PC-3 (cell line): ENCODE results near the gene PID1. TPM values are rescaled to one million over a fixed set of nuclear protein-coding genes. Genes with fewer than 3 reads are reported as not detected.

ENCODE experiments used
- ATAC-seq: fragments of 200-7000 bp; cut with Tn5 transposase; 2 replicates; pipeline ENCODE4 v1.9.1; 2020; ENCODE audit warnings: mild to moderate bottlenecking, moderate library complexity
- BruUV-seq: library from RNA; stranded (reverse); fragments of 400-500 nt; replicated peaks from 2 replicates; lab custom pipeline; 2021; lab: Mats Ljungman, UMichigan
- CTCF ChIA-PET: fragments of 300-600 bp; sonication (Branson Sonifier 250); formaldehyde crosslinking; loops from one replicate; lab custom pipeline; 2022; ENCODE audit warnings: antibody characterized with exemption; lab: Charles Lee
- POLR2A ChIA-PET: fragments of 300-600 bp; sonication (Branson Sonifier 250); formaldehyde crosslinking; loops from one replicate; lab custom pipeline; 2022; ENCODE audit warnings: antibody characterized with exemption; ENCODE audit not compliant: unreplicated experiment; lab: Charles Lee
- DNase-seq: peaks from one replicate; pipeline ENCODE4 v3.0.0-alpha.2; 2015
- H2AFZ ChIP-seq: fragments of 300-600 bp; sonication (generic); 2 replicates; pipeline ENCODE4 v1.6.0; 2016; ENCODE audit warnings: antibody characterized with exemption, low read length
- H3F3A ChIP-seq: fragments of 300-600 bp; sonication (generic); one replicate; pipeline ENCODE4 v1.6.0; 2017; ENCODE audit warnings: antibody characterized with exemption, low read length, control low read depth, mild to moderate bottlenecking; ENCODE audit not compliant: unreplicated experiment
- H3K27ac ChIP-seq: fragments of 300-600 bp; sonication (generic); 2 replicates; pipeline ENCODE4 v1.5.1; 2016; ENCODE audit warnings: mild to moderate bottlenecking, low read length
- H3K27me3 ChIP-seq: fragments of 300-600 bp; sonication (generic); 2 replicates; pipeline ENCODE4 v1.6.1; 2016; ENCODE audit warnings: low read length, mixed read lengths
- H3K36me3 ChIP-seq: fragments of 300-600 bp; sonication (generic); 2 replicates; pipeline ENCODE4 v1.6.1; 2016; ENCODE audit warnings: low read depth, mixed run types, low read length, mixed read lengths
- H3K4me1 ChIP-seq: fragments of 300-600 bp; sonication (generic); 2 replicates; pipeline ENCODE4 v1.5.1; 2016; ENCODE audit warnings: low read length; ENCODE audit not compliant: insufficient read depth
- H3K4me2 ChIP-seq: fragments of 300-600 bp; sonication (generic); 2 replicates; pipeline ENCODE4 v1.6.0; 2016; ENCODE audit warnings: low read length
- H3K4me3 ChIP-seq: fragments of 300-600 bp; sonication (generic); 2 replicates; pipeline ENCODE4 v1.5.1; 2016; ENCODE audit warnings: mild to moderate bottlenecking, low read length, mixed read lengths
- H3K79me2 ChIP-seq: fragments of 300-600 bp; sonication (generic); 2 replicates; pipeline ENCODE4 v1.6.1; 2017; ENCODE audit warnings: low read length, mixed read lengths
- H3K9ac ChIP-seq: fragments of 300-600 bp; sonication (generic); 2 replicates; pipeline ENCODE4 v1.6.0; 2016; ENCODE audit warnings: mild to moderate bottlenecking, low read length
- H3K9me2 ChIP-seq: fragments of 300-600 bp; sonication (generic); replicated peaks from 2 replicates; pipeline ENCODE4 v1.6.1; 2016; ENCODE audit warnings: mixed run types, low read length, mixed read lengths
- H3K9me3 ChIP-seq: fragments of 300-600 bp; sonication (generic); 2 replicates; pipeline ENCODE4 v1.6.1; 2016; ENCODE audit warnings: low read length, mixed read lengths
- H4K20me1 ChIP-seq: fragments of 300-600 bp; sonication (generic); 2 replicates; pipeline ENCODE4 v1.6.1; 2016; ENCODE audit warnings: low read length, mixed read lengths
- EZH2 ChIP-seq: fragments of 300-600 bp; sonication (generic); IDR thresholded peaks from one replicate; pipeline ENCODE4 v1.6.1; 2017; ENCODE audit warnings: antibody characterized with exemption, mild to moderate bottlenecking, low read length; ENCODE audit not compliant: unreplicated experiment
- EZH2phosphoT487 ChIP-seq: fragments of 300-600 bp; sonication (generic); IDR thresholded peaks from 2 replicates; pipeline ENCODE4 v1.6.1; 2018; ENCODE audit warnings: mild to moderate bottlenecking, antibody characterized with exemption, low read length, borderline replicate concordance
- intact Hi-C: fragments of 100-400 bp; cut with micrococcal nuclease; formaldehyde crosslinking; loops from 2 replicates; pipeline ENCODE4 v1.9.0; 2023
- total RNA-seq: library from RNA; depleted of rRNA; stranded (reverse); fragments of >200 nt; gene quantifications from 2 replicates; pipeline ENCODE4 v1.2.3, GENCODE V29; 2014
- TF ChIP-seq, protein P1 (sequence below): fragments of 300-600 bp; sonication (generic); conservative IDR thresholded peaks from 2 replicates; pipeline ENCODE4 v1.5.1; 2017; ENCODE audit warnings: antibody characterized with exemption, low read depth, mild to moderate bottlenecking, low read length

Gene PID1
- total RNA-seq, 1 experiment from 2014 or later: 0.84 TPM

GRCh38 chr2:229037621-229038020 lies 233.5 kb downstream of the PID1 start:
- intact Hi-C loops: no loop called here
- Histone ChIP-seq H3K9me3 (no peaks in the 10 kb centered on the region), H3K4me1 (no peaks in the 10 kb centered on the region), H2AFZ (no peak overlapping the region), H3K36me3 (no peaks in the 10 kb centered on the region), H3K4me3 (no peak overlapping the region), H4K20me1 (no peaks in the 10 kb centered on the region), H3K9me2 (no peaks in the 10 kb centered on the region), H3K27ac (no peak overlapping the region), H3K27me3 (peaks cover 16% of the 10 kb centered on the region), H3K9ac (no peak overlapping the region), H3K4me2 (no peak overlapping the region), H3K79me2 (no peaks in the 10 kb centered on the region), H3F3A (no peaks in the 10 kb centered on the region)
- TF ChIP-seq EZH2 (no peak), EZH2phosphoT487 (no peak)
- TF ChIP-seq, protein P1, sequence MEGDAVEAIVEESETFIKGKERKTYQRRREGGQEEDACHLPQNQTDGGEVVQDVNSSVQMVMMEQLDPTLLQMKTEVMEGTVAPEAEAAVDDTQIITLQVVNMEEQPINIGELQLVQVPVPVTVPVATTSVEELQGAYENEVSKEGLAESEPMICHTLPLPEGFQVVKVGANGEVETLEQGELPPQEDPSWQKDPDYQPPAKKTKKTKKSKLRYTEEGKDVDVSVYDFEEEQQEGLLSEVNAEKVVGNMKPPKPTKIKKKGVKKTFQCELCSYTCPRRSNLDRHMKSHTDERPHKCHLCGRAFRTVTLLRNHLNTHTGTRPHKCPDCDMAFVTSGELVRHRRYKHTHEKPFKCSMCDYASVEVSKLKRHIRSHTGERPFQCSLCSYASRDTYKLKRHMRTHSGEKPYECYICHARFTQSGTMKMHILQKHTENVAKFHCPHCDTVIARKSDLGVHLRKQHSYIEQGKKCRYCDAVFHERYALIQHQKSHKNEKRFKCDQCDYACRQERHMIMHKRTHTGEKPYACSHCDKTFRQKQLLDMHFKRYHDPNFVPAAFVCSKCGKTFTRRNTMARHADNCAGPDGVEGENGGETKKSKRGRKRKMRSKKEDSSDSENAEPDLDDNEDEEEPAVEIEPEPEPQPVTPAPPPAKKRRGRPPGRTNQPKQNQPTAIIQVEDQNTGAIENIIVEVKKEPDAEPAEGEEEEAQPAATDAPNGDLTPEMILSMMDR: no peak
- ATAC-seq (no peak), DNase-seq (no peak)
- POLR2A ChIA-PET: no interaction called here
- CTCF ChIA-PET: no interaction called here
- BruUV-seq: no TSS peak

- peaks cover 17% of the 10 kb centered on the region for H3K27me3 ChIP-seq
- no peak overlapping the region for H2AFZ ChIP-seq
- H3K4me3 ChIP-seq: no peak overlapping the region
- no peak overlapping the region for H3K9ac ChIP-seq
- no peaks in the 10 kb centered on the region for H3K4me1 ChIP-seq
- H4K20me1 ChIP-seq: no peaks in the 10 kb centered on the region
- intact Hi-C loops: no loop called here
- no TSS peak for BruUV-seq
- no peaks in the 10 kb centered on the region for H3K79me2 ChIP-seq
- CTCF ChIA-PET: no interaction called here
- POLR2A ChIA-PET: no interaction called here
- TF ChIP-seq, protein P1: no peak
- TF ChIP-seq EZH2phosphoT487 (no peak), EZH2 (no peak)
- no peaks in the 10 kb centered on the region for H3K9me3 ChIP-seq
- H3K9me2 ChIP-seq: no peaks in the 10 kb centered on the region
- no peak overlapping the region for H3K4me2 ChIP-seq
- ATAC-seq: no peak
- no peaks in the 10 kb centered on the region for H3F3A ChIP-seq
- H3K36me3 ChIP-seq: no peaks in the 10 kb centered on the region
- no peak for DNase-seq
- H3K27ac ChIP-seq: no peak overlapping the region
Measured at GRCh38 chr2:229033816-229034215, 237.3 kb downstream of the PID1 start.

GRCh38 chr2:229032608-229033234 lies 238.4 kb downstream of the PID1 start:
- DNase-seq: no peak

More at GRCh38 chr2:229032608-229033234, 238.4 kb downstream of the PID1 start:
- ChIA-PET CTCF (no interaction called here), POLR2A (no interaction called here)
- H3K9me3 ChIP-seq: no peaks in the 10 kb centered on the region
- H3K79me2 ChIP-seq: no peaks in the 10 kb centered on the region
- H3K4me2 ChIP-seq: no peak overlapping the region
- intact Hi-C loops: no loop called here
- no peak overlapping the region for H3K9ac ChIP-seq
- H2AFZ ChIP-seq: no peak overlapping the region
- no peak for ATAC-seq
- H3F3A ChIP-seq: no peaks in the 10 kb centered on the region
- peaks cover 16% of the 10 kb centered on the region for H3K27me3 ChIP-seq
- H4K20me1 ChIP-seq: no peaks in the 10 kb centered on the region
- no peak for TF ChIP-seq EZH2phosphoT487
- TF ChIP-seq, protein P1: no peak
- no peak for TF ChIP-seq EZH2
- no peaks in the 10 kb centered on the region for H3K9me2 ChIP-seq
- H3K27ac ChIP-seq: no peak overlapping the region
- no TSS peak for BruUV-seq
- no peak overlapping the region for H3K4me3 ChIP-seq
- H3K36me3 ChIP-seq: no peaks in the 10 kb centered on the region
- no peaks in the 10 kb centered on the region for H3K4me1 ChIP-seq
